ENCODE data around the gene ZCWPW2.
A peak's percentile ranks its signal among the peaks of the same experiment; 100 is the strongest.

ZCWPW2 gene

GRCh38 chr3:28348629-28349468 is at the start of gene ZCWPW2, which contains the start of gene AZI2:
Gene ZCWPW2, plus strand, starts transcription at chr3:28348721. Its CDS starts 64,348 bp downstream, at chr3:28413069.
Gene AZI2, minus strand, starts transcription at chr3:28348824. Its CDS starts 8,207 bp downstream, at chr3:28340617.
- peak; percentile 74 for DNase-seq (ENCODE audit: low spot score)

- DNase-seq (ENCODE audit: low spot score) = no peak
These were observed 48.8 kb upstream of the ZCWPW2 start for GRCh38 chr3:28299705-28300104.

- DNase-seq (ENCODE audit: low spot score) = no peak
These were observed 48.1 kb upstream of the ZCWPW2 start for GRCh38 chr3:28300345-28300962.

GRCh38 chr3:28301688-28302087 is 46.8 kb upstream of the ZCWPW2 start:
- DNase-seq (ENCODE audit: low spot score) = no peak

GRCh38 chr3:28308196-28308595 is 40.3 kb upstream of the ZCWPW2 start:
- DNase-seq (ENCODE audit: low spot score) = no peak

- DNase-seq (ENCODE audit: low spot score) = no peak
These were observed 32.8 kb upstream of the ZCWPW2 start for GRCh38 chr3:28315711-28316110.

GRCh38 chr3:28316226-28316625 is 32.3 kb upstream of the ZCWPW2 start:
- DNase-seq (ENCODE audit: low spot score) = no peak

- peak; percentile 9 for DNase-seq (ENCODE audit: low spot score)
These were observed 31.0 kb upstream of the ZCWPW2 start for GRCh38 chr3:28317438-28318022.

- DNase-seq (ENCODE audit: low spot score) = no peak
These were observed 27.5 kb upstream of the ZCWPW2 start for GRCh38 chr3:28320981-28321380.

GRCh38 chr3:28322464-28322863 is 26.1 kb upstream of the ZCWPW2 start:
- DNase-seq (ENCODE audit: low spot score) = no peak

- no peak for DNase-seq (ENCODE audit: low spot score)
These were observed 22.0 kb upstream of the ZCWPW2 start for GRCh38 chr3:28326458-28326926.

- no peak for DNase-seq (ENCODE audit: low spot score)
These were observed 20.1 kb upstream of the ZCWPW2 start for GRCh38 chr3:28328188-28329151.

GRCh38 chr3:28334552-28334951 is 14.0 kb upstream of the ZCWPW2 start:
- no peak for DNase-seq (ENCODE audit: low spot score)

- no peak for DNase-seq (ENCODE audit: low spot score)
These were observed 13.3 kb upstream of the ZCWPW2 start for GRCh38 chr3:28335246-28335645.

GRCh38 chr3:28337230-28337629 is 11.3 kb upstream of the ZCWPW2 start:
- DNase-seq (ENCODE audit: low spot score) = no peak

GRCh38 chr3:28343144-28343543 is 5.4 kb upstream of the ZCWPW2 start:
- no peak for DNase-seq (ENCODE audit: low spot score)

- DNase-seq (ENCODE audit: low spot score) = no peak
These were observed 2.8 kb upstream of the ZCWPW2 start for GRCh38 chr3:28345690-28346089.

- DNase-seq (ENCODE audit: low spot score) = no peak
These were observed 902 bp upstream of the ZCWPW2 start for GRCh38 chr3:28347374-28348264.

- no peak for DNase-seq (ENCODE audit: low spot score)
These were observed 274 bp upstream of the ZCWPW2 start for GRCh38 chr3:28348265-28348628.

- no peak for DNase-seq (ENCODE audit: low spot score)
These were observed 1.0 kb downstream of the ZCWPW2 start for GRCh38 chr3:28349469-28350000.
